GM21360 (cell line): ENCODE measurements around the gene SMYD3.

Experiments
- ATAC-seq: cut with Tn5 transposase; IDR thresholded peaks from one replicate; pipeline ENCODE4 v1.9.1; 2021; ENCODE audit warnings: mild to moderate bottlenecking, moderate library complexity; ENCODE audit not compliant: unreplicated experiment

Gene SMYD3

GRCh38 chr1:245894843-245895242 lies 612.2 kb downstream of the SMYD3 start:
- ATAC-seq, result no peak

DNA sequence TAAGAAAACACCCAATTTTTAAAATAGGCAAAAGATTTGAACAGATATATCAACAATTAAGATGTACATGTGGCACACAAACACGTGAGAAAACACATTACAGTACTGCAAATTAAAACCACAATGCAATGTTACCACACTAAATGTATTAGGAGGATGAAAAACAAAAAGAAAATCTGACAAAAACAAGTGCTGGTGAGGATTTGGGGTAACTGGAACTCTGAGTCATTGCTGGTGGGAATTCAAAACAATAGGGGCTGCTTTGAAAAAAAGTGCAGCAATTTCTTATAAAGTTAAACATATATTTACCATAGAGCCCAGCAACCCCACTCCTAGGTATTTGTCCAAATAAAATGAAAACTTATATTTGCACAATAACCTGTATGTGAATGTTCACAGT lies 614.1 kb downstream of the SMYD3 start:
- ATAC-seq, result no peak

- no peak for ATAC-seq
Observed at GRCh38 chr1:245888809-245889208, 618.3 kb downstream of the SMYD3 start.

GRCh38 chr1:245887829-245888228 lies 619.2 kb downstream of the SMYD3 start:
- no peak for ATAC-seq

GRCh38 chr1:245881767-245882391 lies 625.2 kb downstream of the SMYD3 start:
- ATAC-seq, result no peak

DNA sequence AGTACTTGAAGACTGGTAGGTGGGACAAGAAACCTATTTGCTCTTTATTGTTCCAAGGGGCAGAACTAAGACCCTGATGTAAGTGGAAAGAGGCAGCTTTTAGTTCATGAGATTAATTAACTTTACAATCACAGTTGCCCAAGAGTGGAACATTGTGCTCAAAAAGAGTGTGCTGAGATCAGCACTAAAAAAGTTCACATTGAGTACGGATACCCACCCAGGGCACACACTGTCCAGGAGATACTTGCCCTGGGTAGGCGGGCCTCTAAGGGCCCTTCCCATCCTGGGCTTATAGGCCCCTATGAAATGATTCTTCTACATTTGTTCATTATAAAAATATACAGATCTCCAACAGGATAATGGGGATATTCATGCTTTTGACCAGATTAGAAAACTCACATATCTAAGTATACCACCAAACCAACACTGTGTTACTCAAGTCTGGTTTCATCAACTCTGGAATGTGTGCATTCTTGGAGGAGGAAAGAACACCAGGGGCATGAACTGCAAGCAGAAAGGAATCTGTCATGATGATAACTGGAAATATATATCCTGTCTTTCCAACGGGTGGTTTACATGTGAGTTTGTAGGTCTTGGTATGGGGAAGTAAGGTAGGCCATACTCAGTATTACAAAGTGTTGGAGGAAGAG lies 626.2 kb downstream of the SMYD3 start:
- ATAC-seq, result no peak

DNA sequence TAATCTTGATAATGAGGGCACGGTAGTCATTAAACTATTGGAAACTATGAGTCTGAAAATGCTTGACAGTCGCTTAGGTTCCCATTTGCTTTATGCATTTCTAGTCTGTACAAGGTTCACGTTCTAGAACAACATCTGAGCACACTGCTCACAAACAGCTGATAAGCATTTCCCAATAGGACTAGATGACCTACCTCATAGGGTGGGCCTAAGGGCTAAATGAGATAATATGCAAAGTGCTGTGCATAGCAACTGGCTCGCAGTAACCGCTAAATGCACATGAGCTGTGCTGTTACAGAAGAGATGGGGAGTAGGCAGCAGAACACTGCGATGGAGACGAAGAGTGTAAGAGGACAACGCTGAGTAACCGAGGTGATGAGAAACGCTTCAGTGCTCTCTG lies 628.0 kb downstream of the SMYD3 start:
- no peak for ATAC-seq

DNA sequence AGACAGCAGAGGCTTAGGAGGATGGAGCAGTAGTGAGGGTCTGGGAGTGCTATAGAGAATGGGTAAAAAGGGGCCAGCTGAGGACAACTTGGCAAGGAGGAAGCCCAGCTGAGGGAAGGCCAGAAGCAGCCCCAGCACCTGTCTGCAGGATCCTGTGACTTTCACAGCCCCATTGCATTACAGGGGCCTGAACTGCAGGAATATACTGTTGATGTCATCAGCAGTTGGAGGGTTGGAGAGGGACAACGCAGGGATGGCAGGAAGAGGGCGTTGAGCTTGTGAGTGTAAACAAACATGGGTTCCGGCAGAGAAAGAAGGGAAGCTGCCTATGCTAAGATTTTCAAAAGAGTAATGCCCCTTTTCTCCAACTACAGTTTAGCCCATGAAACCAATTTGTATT lies 628.5 kb downstream of the SMYD3 start:
- ATAC-seq, result no peak

- ATAC-seq, result no peak
Observed at GRCh38 chr1:245877976-245878375, 629.1 kb downstream of the SMYD3 start.

DNA sequence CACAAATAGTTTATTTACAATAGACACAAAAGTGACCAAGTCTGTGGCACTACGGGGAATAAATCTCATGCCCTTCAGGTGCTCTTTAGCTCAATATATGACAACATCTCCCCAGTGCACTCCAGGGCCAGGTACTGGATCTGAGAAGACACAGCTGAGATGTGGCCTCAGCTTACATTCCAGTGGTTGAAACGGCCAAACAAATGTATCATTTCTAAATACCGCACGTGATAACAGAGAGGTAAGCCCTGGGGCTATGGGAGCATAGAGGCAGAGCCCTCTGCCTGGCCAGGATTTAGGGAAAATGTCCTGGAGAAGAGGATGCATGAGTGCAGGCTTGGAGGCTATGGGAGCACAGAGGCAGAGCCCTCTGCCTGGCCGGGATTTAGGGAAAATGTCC lies 630.5 kb downstream of the SMYD3 start:
- ATAC-seq, result no peak

GRCh38 chr1:245875581-245876261 lies 631.4 kb downstream of the SMYD3 start:
- no peak for ATAC-seq

GRCh38 chr1:245874942-245875580 lies 632.0 kb downstream of the SMYD3 start:
- no peak for ATAC-seq

DNA sequence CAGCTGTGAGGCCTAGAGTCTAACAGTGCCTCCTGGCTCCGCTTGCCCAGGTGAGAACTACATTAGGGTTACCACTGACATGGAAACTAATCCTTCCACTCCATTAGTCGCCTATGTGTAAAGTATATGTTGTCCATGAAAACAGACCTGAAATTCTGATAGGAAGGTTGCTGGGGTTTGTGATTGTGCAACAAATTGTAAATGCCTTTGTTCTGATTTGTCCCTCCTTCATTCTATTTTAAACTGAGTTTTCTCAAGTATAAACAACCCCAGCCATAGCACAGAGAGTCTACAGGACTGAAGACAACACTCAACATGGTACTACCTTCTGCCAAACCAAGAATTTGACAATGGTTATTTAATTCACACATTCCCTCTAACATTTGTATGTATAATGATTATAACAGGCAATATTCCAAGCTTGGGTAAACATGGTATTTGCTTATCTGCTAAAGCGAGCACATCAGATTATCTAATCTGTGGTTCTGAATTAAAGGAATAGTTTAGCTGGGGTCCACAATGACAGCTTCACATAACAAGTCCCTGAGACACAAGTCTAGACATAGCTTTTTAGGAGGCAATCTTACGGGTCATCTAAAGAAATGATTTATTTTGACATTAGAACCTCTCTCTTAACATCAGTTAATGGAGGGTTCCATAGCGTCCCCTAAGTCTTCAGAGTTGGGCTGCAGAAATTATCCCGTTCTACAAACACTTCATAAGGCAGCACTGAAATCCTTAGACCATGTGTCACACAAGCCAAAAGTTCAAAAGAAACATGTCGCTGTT lies 633.0 kb downstream of the SMYD3 start:
- no peak for ATAC-seq

- no peak for ATAC-seq
Observed at GRCh38 chr1:245873068-245873467, 634.0 kb downstream of the SMYD3 start.

GRCh38 chr1:245872475-245872874 lies 634.6 kb downstream of the SMYD3 start:
- no peak for ATAC-seq

DNA sequence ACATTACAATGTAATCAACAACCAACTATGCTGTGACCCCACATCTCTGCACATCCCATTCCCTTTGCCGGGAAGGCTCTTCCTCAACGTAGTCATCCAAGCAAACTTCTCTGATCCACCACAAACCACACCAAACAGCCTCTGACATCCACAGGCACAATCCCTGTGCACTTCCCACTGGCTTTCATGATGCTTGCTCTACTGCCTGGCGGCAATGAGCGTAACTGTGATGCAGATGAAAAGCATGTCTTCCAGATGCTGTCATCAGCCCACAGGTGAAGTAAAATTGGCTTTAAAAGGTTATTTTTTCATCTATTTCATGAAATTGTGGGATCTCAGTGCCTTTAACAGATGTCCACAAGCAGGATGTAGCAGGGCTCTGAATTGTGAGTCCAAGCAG lies 635.2 kb downstream of the SMYD3 start:
- no peak for ATAC-seq

- no peak for ATAC-seq
Observed at GRCh38 chr1:245871191-245871590, 635.9 kb downstream of the SMYD3 start.

DNA sequence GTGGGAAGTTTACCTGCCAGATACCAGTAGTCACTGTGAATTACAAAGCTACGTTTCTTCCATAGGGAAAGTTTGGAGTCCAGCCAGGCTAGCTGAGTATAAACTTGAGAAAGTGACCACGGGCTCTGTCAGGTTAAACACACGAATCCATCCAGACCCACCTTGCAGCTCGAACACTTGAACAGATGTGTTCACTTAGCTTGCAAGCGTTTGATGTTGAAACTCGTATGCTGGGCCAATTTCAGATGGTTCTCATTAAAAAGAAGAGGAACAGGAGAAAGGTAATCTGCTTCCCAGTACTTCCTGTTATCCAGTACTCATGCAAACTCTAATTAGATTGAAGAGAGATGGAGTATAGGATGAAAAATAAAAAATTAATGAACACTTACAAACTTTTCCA lies 636.4 kb downstream of the SMYD3 start:
- no peak for ATAC-seq

- no peak for ATAC-seq
Observed at GRCh38 chr1:245869847-245870246, 637.2 kb downstream of the SMYD3 start.

DNA sequence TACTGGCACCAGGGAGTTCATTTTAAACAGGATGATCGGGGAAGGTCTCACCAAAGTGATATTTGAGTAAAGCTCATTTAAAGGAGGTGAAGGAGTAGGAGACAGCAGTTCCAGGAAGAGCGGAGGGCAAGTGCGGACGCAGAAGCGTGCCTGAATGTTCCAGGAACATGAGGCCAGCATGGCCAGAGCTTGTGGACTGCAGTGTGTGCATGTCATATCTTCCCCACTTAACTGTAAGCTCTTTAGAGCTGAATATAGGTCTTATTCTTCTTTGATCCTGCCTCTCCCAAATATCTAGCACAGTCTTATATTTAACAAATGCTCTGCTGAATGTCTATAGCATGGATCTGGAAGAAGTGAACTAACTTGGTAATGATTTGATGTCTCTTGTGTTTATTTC lies 639.3 kb downstream of the SMYD3 start:
- ATAC-seq, result no peak

DNA sequence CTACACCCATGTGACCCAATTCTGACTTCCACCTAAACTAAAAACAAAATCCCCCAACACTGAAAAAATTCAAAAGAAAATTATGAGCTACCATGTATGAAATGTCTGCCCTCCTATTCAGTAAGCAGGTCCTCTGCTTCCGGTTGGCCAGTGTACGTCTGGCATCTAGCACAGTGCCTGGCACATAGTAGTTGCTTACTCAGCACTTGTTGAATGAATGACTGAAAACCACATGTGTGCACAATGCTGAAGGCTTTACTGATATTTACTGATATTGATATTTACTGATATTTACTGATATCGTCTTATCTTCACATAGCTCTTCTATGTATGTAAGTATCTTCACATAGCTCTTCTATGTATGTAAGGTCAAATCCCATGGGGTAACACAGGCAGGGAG lies 642.2 kb downstream of the SMYD3 start:
- no peak for ATAC-seq
